Measurements from ENCODE around the gene RAPGEF6.
"Not testable (repeated sequence)": the region's sequence is repeated elsewhere in the genome, so short reads cannot be mapped to it uniquely, and the experiment has no call there.

The RAPGEF6 gene

DNA sequence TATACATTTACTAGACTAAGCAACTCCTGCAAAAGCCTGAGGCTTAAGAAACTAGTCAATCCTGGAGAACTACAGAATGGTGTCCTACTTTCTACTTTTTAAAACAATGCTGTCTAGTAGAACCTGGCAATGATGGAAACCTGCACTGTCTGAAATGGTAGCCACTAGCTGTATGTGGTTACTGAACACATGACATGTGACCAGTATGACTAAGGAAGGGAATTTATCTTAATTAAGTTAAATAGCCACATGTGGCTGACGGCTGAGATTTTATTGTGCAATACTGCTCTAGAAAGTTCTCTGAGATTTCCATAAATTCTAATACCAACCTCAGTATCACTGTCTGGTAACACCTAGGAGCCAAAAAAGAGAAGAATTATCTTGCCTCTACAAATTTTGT, 44.9 kb upstream of the RAPGEF6 start:
- TF ChIP-seq ZNF70 (CRISPR knock-in tag; IDR thresholded peaks at IDR 0.05) (no peak), PPARA (CRISPR knock-in tag; IDR thresholded peaks at IDR 0.05; ENCODE audit: borderline replicate concordance) (no peak), ZNF8 (CRISPR knock-in tag; IDR thresholded peaks at IDR 0.05) (no peak; the same call in 1 of the 2 replicates), ZC3H10 (CRISPR knock-in tag; IDR thresholded peaks at IDR 0.05) (peak; percentile 58; the same call in 1 of the 2 replicates), OSR1 (CRISPR knock-in tag; IDR thresholded peaks at IDR 0.05) (no peak), SNAI2 (CRISPR knock-in tag; IDR thresholded peaks at IDR 0.05) (peak; percentile 94), BACH2 (CRISPR knock-in tag; IDR thresholded peaks at IDR 0.05; ENCODE audit: borderline replicate concordance) (no peak), ISL1 (CRISPR knock-in tag; IDR thresholded peaks at IDR 0.05) (peak; percentile 66), ARNTL (CRISPR knock-in tag; IDR thresholded peaks at IDR 0.05; ENCODE audit: borderline replicate concordance, low read depth) (no peak), GLIS3 (CRISPR knock-in tag; IDR thresholded peaks at IDR 0.05) (no peak), ZFP30 (CRISPR knock-in tag; IDR thresholded peaks at IDR 0.05) (0 out of 2 replicates have a peak, but pooled peaks have one; percentile 1), TCF4 (CRISPR knock-in tag; IDR thresholded peaks at IDR 0.05; ENCODE audit: borderline replicate concordance) (0 out of 2 replicates have a peak, but pooled peaks have one; percentile 14), ZNF565 (CRISPR knock-in tag; conservative IDR thresholded peaks at IDR 0.05; ENCODE audit: low read depth) (no peak), CSDC2 (CRISPR knock-in tag; IDR thresholded peaks at IDR 0.05) (no peak), TOX (CRISPR knock-in tag; IDR thresholded peaks at IDR 0.05; ENCODE audit: borderline replicate concordance) (no peak), ZFP3 (CRISPR knock-in tag; IDR thresholded peaks at IDR 0.05) (no peak), RARB (CRISPR knock-in tag; IDR thresholded peaks at IDR 0.05) (no peak), ESRRG (CRISPR knock-in tag; IDR thresholded peaks at IDR 0.05) (no peak)
- TF ChIP-seq, protein P1, sequence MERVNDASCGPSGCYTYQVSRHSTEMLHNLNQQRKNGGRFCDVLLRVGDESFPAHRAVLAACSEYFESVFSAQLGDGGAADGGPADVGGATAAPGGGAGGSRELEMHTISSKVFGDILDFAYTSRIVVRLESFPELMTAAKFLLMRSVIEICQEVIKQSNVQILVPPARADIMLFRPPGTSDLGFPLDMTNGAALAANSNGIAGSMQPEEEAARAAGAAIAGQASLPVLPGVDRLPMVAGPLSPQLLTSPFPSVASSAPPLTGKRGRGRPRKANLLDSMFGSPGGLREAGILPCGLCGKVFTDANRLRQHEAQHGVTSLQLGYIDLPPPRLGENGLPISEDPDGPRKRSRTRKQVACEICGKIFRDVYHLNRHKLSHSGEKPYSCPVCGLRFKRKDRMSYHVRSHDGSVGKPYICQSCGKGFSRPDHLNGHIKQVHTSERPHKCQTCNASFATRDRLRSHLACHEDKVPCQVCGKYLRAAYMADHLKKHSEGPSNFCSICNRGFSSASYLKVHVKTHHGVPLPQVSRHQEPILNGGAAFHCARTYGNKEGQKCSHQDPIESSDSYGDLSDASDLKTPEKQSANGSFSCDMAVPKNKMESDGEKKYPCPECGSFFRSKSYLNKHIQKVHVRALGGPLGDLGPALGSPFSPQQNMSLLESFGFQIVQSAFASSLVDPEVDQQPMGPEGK (CRISPR knock-in tag; IDR thresholded peaks at IDR 0.05; ENCODE audit: borderline replicate concordance), result 0 out of 2 replicates have a peak, but pooled peaks have one; percentile 35
- TF ChIP-seq, protein P2, sequence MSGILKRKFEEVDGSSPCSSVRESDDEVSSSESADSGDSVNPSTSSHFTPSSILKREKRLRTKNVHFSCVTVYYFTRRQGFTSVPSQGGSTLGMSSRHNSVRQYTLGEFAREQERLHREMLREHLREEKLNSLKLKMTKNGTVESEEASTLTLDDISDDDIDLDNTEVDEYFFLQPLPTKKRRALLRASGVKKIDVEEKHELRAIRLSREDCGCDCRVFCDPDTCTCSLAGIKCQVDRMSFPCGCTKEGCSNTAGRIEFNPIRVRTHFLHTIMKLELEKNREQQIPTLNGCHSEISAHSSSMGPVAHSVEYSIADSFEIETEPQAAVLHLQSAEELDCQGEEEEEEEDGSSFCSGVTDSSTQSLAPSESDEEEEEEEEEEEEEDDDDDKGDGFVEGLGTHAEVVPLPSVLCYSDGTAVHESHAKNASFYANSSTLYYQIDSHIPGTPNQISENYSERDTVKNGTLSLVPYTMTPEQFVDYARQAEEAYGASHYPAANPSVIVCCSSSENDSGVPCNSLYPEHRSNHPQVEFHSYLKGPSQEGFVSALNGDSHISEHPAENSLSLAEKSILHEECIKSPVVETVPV (CRISPR knock-in tag; IDR thresholded peaks at IDR 0.05), result no peak
- TF ChIP-seq, protein P3, sequence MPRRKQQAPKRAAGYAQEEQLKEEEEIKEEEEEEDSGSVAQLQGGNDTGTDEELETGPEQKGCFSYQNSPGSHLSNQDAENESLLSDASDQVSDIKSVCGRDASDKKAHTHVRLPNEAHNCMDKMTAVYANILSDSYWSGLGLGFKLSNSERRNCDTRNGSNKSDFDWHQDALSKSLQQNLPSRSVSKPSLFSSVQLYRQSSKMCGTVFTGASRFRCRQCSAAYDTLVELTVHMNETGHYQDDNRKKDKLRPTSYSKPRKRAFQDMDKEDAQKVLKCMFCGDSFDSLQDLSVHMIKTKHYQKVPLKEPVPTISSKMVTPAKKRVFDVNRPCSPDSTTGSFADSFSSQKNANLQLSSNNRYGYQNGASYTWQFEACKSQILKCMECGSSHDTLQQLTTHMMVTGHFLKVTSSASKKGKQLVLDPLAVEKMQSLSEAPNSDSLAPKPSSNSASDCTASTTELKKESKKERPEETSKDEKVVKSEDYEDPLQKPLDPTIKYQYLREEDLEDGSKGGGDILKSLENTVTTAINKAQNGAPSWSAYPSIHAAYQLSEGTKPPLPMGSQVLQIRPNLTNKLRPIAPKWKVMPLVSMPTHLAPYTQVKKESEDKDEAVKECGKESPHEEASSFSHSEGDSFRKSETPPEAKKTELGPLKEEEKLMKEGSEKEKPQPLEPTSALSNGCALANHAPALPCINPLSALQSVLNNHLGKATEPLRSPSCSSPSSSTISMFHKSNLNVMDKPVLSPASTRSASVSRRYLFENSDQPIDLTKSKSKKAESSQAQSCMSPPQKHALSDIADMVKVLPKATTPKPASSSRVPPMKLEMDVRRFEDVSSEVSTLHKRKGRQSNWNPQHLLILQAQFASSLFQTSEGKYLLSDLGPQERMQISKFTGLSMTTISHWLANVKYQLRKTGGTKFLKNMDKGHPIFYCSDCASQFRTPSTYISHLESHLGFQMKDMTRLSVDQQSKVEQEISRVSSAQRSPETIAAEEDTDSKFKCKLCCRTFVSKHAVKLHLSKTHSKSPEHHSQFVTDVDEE (CRISPR knock-in tag; IDR thresholded peaks at IDR 0.05), result no peak
- TF ChIP-seq, protein P4, sequence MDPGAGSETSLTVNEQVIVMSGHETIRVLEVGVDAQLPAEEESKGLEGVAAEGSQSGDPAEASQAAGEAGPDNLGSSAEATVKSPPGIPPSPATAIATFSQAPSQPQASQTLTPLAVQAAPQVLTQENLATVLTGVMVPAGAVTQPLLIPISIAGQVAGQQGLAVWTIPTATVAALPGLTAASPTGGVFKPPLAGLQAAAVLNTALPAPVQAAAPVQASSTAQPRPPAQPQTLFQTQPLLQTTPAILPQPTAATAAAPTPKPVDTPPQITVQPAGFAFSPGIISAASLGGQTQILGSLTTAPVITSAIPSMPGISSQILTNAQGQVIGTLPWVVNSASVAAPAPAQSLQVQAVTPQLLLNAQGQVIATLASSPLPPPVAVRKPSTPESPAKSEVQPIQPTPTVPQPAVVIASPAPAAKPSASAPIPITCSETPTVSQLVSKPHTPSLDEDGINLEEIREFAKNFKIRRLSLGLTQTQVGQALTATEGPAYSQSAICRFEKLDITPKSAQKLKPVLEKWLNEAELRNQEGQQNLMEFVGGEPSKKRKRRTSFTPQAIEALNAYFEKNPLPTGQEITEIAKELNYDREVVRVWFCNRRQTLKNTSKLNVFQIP (CRISPR knock-in tag; IDR thresholded peaks at IDR 0.05; ENCODE audit: borderline replicate concordance, low read depth), result no peak
- TF ChIP-seq, protein P5, sequence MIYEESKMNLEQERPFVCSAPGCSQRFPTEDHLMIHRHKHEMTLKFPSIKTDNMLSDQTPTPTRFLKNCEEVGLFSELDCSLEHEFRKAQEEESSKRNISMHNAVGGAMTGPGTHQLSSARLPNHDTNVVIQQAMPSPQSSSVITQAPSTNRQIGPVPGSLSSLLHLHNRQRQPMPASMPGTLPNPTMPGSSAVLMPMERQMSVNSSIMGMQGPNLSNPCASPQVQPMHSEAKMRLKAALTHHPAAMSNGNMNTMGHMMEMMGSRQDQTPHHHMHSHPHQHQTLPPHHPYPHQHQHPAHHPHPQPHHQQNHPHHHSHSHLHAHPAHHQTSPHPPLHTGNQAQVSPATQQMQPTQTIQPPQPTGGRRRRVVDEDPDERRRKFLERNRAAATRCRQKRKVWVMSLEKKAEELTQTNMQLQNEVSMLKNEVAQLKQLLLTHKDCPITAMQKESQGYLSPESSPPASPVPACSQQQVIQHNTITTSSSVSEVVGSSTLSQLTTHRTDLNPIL (CRISPR knock-in tag; IDR thresholded peaks at IDR 0.05; ENCODE audit: low read depth), result no peak
- ATAC-seq, result peak; percentile 84

DNA sequence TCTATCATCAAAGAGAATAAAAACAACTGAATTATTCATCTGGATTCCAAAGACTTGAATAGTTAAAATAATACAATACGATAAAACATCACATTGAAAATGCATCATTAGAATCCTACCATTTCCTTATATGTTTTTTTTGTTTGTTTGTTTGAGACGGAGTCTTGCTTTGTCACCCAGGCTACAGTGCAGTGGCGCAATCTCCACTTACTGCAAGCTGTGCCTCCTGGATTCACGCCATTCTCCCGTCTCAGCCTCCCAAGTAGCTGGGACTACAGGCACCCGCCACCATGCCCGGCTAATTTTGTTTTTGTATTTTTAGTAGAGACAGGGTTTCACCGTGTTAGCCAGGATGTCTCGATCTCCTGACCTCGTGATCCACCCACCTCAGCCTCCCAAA, 43.2 kb upstream of the RAPGEF6 start:
- ATAC-seq, result not testable (repeated sequence)

DNA sequence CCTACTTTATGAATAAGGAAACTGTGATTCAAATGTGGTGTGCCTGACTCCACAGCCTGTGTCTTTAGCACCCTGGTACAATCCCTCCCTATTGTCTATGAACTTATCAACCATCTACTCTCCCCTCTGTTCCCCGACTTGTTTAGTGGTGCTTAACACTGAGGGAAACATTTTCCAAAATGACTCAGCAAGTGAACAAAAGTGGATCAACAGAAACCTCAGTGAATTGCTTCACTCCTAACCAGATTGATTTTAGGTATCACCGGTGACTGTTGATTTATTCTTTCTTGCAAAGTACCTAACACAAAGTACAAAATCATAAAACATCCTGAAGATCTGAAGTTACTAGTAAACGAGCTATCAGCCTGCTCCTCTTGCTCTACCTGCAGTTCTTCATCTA, 42.1 kb upstream of the RAPGEF6 start:
- no peak for ATAC-seq
- TF ChIP-seq ZNF8 (CRISPR knock-in tag; IDR thresholded peaks at IDR 0.05) (no peak), RARB (CRISPR knock-in tag; IDR thresholded peaks at IDR 0.05) (no peak), OSR1 (CRISPR knock-in tag; IDR thresholded peaks at IDR 0.05) (no peak), CSDC2 (CRISPR knock-in tag; IDR thresholded peaks at IDR 0.05) (no peak), ZC3H10 (CRISPR knock-in tag; IDR thresholded peaks at IDR 0.05) (no peak)
- TF ChIP-seq, protein P1 (CRISPR knock-in tag; IDR thresholded peaks at IDR 0.05; ENCODE audit: borderline replicate concordance), result no peak
- TF ChIP-seq, protein P5 (CRISPR knock-in tag; IDR thresholded peaks at IDR 0.05; ENCODE audit: low read depth), result no peak
